Activated CD8-positive, alpha-beta memory T cell treated with anti-CD3 and anti-CD28 coated beads, Interleukin-2, amount 50 U/mL, for 4 hours (primary cell): ENCODE results near the gene HERC2.

Experiments used
- DNase-seq: peaks from one replicate; pipeline ENCODE4 v3.0.0-alpha.2; 2020

The HERC2 gene

DNA sequence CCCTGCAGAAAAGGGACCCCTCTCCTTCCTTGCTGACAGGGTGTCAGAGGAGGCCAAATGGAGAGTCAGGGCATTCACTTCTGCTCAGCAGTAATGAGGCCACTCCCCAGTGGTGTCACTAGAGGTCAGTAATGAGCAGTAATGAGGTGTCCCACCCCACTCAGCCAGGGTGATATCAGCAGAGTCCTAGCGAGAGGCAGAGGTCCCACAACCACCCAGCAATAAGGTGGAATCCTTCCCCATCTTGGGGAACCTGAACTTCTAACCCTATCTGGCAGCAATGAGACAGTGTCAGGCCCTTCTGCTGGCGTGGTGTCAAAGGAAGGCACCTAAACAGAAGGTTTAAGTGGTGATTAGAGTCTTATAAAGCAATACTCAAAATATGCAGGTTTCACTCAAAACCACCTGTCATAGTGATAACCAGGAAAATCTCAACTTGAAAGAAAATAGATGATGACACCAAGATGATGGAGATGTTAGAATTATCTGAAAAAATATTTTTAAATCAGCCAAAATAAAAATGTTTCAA lies 235.7 kb downstream of the HERC2 start:
- peak; percentile 58 for DNase-seq

DNA sequence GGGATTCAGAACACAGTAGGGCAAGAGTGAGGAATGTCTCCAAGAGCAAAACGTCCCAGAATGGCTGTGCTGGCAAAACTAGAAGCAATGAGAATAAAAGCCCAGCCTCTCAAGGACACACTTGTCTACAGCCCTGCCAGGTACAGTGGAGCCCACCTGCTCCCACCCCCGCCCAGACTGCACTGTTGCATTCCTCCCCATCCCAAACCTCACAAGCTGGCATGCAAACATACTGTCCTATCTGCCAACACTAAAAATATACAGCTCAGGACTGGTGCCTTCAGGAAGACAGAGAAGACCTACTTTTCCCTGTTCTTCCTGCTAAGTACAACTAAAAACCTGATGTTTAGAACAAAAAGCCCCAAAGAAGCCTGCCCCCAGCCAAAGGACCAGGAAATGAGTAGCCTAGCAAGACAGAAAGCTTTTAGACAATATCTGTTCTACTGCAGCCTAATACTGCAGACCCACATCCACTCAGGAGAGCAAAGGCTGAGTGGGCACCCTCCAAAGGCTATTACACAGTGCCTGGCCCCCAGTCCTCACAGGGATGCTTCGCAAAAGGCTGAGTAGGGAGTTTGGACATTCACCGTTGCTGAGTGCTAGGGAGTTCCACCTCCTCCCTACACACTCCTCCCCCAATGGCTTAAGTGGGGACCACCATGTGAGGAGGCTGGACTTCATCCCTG lies 236.3 kb downstream of the HERC2 start:
- DNase-seq, result no peak

DNA sequence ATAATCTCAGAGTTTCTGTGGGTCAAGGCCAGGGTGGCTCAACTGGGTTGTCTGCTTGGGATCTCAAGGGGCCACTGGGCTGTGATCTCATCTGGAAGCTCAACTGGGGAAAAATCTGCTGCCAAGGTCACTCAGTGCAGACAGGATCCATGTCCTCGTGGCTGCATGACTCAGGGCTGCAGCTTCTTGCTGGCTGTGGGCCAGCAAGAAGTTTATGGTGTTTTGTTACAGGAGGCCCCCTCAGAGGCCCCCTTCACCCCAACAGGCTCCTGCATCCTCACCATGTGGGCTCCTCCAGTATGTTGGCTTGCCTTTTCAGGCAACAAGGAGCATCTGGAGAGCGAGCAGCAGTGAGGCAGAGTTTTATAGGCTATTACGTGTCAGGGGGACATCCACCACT lies 237.4 kb downstream of the HERC2 start:
- DNase-seq, result no peak

DNA sequence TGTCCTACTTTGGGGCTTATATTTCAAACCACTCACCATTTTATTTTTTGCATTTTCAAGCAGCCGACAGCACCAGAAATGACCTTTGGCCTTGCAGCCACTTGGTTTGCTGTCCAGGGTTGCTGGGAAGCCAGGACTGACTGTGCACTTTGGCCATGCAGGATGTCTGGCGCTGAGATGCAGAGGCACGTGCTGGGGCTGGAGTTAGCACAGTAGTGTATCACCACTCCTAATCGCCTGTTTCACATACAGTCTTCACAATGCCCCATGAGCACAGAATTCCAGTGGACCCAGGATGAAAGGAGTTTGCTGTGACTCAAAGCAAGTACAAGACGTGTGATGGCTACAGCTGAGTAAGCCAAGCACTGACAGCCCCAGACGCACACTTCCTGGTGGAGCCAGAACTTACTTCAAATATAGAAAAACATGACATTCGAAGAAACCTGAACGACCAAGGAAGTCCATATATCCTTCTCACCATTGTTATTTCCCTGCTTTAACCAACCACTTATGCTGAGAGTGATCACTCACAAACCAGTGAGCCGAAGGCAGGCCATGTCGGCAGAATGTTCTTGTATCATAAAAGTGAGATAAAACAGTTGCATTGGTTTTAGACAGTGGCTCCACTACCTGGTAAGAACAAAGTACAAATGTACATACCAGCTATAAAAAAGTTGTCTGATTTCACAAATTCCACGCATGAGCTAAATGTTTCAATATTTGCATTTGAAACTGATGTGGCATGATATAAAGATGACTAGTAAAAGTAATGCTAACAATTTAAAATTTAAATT lies 238.9 kb downstream of the HERC2 start:
- no peak for DNase-seq

DNA sequence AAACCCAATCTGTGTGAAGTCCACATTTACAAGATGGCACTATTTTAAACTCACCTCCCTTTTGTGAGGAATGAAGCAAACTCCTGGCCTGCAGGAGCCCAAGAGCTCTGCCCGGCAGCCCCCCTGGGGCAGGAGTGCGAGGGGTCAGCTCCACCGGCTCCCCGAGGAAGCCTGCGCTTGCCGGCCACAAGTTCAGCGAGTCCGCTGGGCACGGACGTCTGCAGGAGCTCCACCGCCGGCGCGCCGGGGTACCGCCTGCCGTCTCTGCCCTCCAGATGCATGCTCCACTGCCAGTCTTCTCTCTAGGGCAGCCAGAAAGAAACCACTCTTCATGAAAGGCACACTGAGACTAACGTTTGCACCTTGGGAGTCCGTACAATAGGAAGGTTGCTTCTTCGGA lies 240.4 kb downstream of the HERC2 start:
- no peak for DNase-seq

DNA sequence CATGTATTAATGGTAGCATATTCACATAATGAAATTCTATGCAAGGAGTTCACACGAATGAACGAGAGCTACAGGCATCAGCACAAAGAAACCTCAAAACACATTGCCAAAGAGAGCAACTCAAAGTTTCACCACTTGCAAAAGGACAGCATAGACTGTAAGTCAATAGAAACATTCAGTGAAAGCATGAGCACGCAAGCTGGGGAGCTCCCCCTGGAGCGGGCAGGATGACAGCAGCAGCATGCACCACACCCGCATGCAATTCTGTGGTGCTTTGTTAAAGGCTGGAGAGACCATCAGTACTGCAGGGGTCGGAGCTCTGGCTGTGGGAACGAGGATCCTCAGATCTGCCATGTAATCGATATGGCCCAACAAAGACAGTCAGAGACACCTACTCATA lies 241.6 kb downstream of the HERC2 start:
- DNase-seq, result no peak

DNA sequence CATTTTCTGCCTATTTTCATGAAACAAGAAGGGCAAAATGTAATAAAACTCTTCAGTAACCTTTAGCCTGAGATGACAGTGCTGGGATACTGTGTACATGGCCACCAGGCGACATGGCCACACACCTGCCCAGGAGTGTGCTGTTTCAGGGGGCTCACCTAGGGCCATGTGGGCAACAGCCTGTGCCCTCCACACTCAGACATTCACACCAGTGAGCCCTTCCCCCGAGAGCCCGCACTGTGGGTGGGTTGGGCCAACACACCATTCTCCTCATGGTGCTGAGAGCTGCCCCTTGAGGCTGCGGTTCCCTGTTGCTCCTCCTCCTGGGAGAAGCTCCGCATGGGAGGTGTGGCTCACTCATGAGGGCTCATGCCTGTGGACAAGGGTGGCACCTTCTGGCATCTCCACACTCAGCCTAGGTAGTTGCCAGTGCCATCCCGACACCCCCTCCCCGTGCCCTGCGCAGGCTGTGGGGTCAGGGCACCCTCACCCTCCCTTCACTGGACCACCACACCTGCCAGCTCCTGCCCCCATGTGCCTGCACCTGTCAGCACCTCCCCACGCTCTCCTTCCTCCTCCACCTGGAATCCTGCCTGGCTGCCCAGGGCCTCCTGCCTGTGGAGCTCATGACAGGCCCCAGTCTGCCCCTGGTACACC lies 242.5 kb downstream of the HERC2 start:
- DNase-seq, result no peak

DNA sequence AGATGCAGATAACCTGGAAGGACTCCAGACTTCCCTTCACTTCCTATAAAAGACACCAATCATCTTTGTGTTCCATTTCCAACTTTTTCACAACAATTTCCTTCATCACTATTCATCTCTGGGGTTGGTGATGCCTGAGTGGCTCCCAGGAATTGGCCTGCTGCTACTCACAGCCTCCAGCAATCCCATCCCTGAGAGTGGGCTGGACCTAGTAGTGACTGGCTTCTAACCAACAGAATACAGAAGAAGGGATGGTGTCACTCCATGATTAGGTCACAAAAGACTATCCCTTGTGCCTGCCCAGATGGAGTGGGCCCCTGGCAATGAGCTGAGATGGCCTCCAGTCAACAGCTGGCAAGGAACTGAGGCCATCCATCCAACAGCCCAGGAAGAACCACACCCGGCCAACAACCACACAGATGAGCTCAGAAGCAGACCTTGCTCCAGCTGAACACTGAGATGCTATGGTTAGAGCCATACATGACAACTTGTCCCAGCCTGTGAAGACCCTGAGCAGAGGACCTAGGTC lies 243.7 kb downstream of the HERC2 start:
- no peak for DNase-seq

DNA sequence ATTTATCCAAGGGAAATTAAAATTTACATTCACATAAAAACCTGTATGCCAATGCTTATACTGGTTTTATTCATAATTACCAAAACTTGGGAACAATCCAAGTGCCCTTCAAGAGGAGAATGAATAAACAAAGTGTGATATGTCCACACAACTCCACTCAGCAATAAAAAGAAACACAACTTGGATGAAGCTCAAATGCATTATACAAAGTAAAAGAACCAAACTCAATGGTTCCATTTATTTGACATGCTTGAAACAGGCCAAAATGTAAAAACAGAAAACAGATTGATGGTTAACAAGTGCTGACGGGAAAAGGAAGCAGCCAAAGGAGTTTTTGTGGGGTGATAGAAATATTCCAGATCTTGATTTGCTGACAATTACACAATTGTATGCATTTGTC lies 246.4 kb downstream of the HERC2 start:
- DNase-seq, result no peak

DNA sequence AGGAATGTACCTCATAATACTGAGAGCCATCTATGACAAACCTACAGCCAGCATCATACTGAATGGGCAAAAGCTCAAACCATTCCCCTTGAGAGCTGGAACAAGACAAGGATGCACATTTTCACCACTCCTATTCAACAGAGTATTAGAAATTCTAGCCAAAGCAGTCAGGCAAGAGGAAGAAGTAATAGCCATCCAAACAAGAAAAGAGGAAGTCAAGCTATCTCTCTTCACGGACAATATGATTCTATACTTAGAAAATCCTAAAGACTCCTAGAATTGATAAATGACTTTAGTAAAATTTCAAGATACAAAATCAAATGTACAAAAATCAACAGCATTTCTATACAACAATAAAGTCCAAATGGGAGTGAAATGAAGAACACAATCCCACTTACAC lies 253.0 kb downstream of the HERC2 start:
- no peak for DNase-seq

DNA sequence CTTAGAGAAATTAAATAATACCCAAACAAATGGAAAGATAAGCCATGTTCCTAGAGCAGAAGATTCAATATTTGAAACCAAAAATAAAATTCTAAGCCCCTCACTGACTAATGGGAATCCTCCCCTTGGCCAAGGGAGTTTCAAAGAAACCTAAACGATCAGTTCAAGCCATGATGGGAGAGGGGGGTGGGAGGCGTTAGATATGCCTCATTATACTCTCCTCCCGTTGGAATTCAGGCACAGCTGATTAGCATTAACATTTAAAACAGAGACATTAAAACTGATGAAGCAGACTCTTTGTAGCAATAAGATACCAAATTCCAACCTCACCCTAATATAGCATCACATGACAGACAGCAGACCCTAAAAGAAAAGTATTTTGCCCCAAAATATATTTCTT lies 255.7 kb downstream of the HERC2 start:
- DNase-seq, result no peak
